Measurements from ENCODE around the gene S100A14. TPM values are rescaled to one million over a fixed set of nuclear protein-coding genes. Genes with fewer than 3 reads are reported as not detected.
A peak's percentile ranks its signal among the peaks of the same experiment; 100 is the strongest.

The S100A14 gene
- total and polyA plus RNA-seq, 9 of the 15 experiments (the other 6 are each of a cell fraction or from before 2014, with no cell fraction given): 0.10 to 0.64 (median 0.24) TPM; not detected in 3

- Histone ChIP-seq H2AFZ (ENCODE audit: low read depth, low read length) (no peak overlapping the region), H4K20me1 (replicated peaks; ENCODE audit: control insufficient read depth, insufficient read depth, low read length) (no peaks in the 10 kb centered on the region), H3K27ac (ENCODE audit: extremely low read depth, low read depth, low read length) (no peak overlapping the region), H3K27me3 (ENCODE audit: control insufficient read depth in 2 of 2, insufficient read depth in 2 of 2, low read length in 2 of 2) (no peaks in the 10 kb centered on the region), H3K9me1 (ENCODE audit: control insufficient read depth, insufficient read depth, low read length) (no peaks in the 10 kb centered on the region), H3K4me3 (no peak overlapping the region), H3K4me1 (replicated peaks in 1 of 2; ENCODE audit: control insufficient read depth in 2 of 2, insufficient read depth in 2 of 2, low read length in 2 of 2) (peaks cover 9 to 24% of the 10 kb centered on the region in 2 experiments; a peak in 4 of 5 replicates), H3K4me2 (ENCODE audit: insufficient read depth, low read length) (no peak overlapping the region), H3K9ac (ENCODE audit: insufficient read depth in 1 of 2, low read depth in 2 of 2, low read length in 2 of 2) (peak overlapping the region in 1 of 2 experiments; percentile 68; a peak in 1 of 4 replicates), H3K36me3 (ENCODE audit: control insufficient read depth, insufficient read depth, low read length) (no peaks in the 10 kb centered on the region), H3K9me3 (replicated peaks; ENCODE audit: control insufficient read depth, insufficient read depth, low read depth, low read length) (no peaks in the 10 kb centered on the region), H3K79me2 (ENCODE audit: control insufficient read depth, insufficient read depth, low read length) (no peaks in the 10 kb centered on the region)
- 31% methylated on average over 5 of the region's 6 CpGs for WGBS (ENCODE audit: insufficient coverage, low coverage, missing lambda C conversion rate)
- DNase-seq (ENCODE audit: extremely low read depth in 1 of 4, low spot score in 3 of 4) (peak; percentile 65 to 73 (median 68)), FAIRE-seq (peak; percentile 67), ATAC-seq (peak; percentile 84)
- ChIA-PET CTCF (ENCODE audit: low intra/inter-chr PET ratio) (no interaction called here), POLR2A (interaction anchor here (0.7 to 6.8 kb wide), 6 partner anchors 10 to 373 kb away, joined by 3 to 70 read pairs (median 3); partner anchors contain the start of genes RPS27, S100A1 and S100A13)
- BruUV-seq (replicated peaks): no TSS peak
- in situ Hi-C loops (cut with MboI) (no loop called here), intact Hi-C loops (cut with micrococcal nuclease) (no loop called here)
- TF ChIP-seq ZNF583 (CRISPR knock-in tag; IDR thresholded peaks at IDR 0.05): no peak
- no peak for TF ChIP-seq FOXM1 (IDR thresholded peaks at IDR 0.05; ENCODE audit: low read depth)
- TF ChIP-seq FOXM1 (CRISPR knock-in tag; IDR thresholded peaks at IDR 0.05; ENCODE audit: low read depth): no peak
- peak; percentile 60; the same call in 1 of the 2 replicates for TF ChIP-seq ZNF592 (IDR thresholded peaks at IDR 0.05)
- peak; percentile 51; the same call in 1 of the 2 replicates for TF ChIP-seq CTBP1 (IDR thresholded peaks at IDR 0.05; ENCODE audit: borderline replicate concordance)
- no peak for TF ChIP-seq MCM2 (IDR thresholded peaks at IDR 0.05; ENCODE audit: low read depth)
- peak in 1 of 2 experiments; percentile 63; a peak in 3 of 4 replicates for TF ChIP-seq RAD21 (CRISPR knock-in tag; conservative IDR thresholded peaks at IDR 0.05 in 1 of 2, IDR thresholded peaks at IDR 0.05 in 1 of 2)
- peak; percentile 62 to 77 (median 76) for TF ChIP-seq CTCF (IDR thresholded peaks at IDR 0.05 in 2 of 3, conservative IDR thresholded peaks at IDR 0.05 in 1 of 3; ENCODE audit: insufficient read depth in 2 of 3, low read depth in 1 of 3, low read length in 3 of 3)
- TF ChIP-seq RBBP5 (IDR thresholded peaks at IDR 0.05; ENCODE audit: borderline replicate concordance, insufficient read depth, low read length, poor library complexity, severe bottlenecking): no peak
- 0 out of 2 replicates have a peak, but pooled peaks have one; percentile 46 for TF ChIP-seq MYNN (IDR thresholded peaks at IDR 0.05)
- no peak for TF ChIP-seq MYNN (CRISPR knock-in tag; IDR thresholded peaks at IDR 0.05)
- TF ChIP-seq KLF16 (IDR thresholded peaks at IDR 0.05): 0 out of 2 replicates have a peak, but pooled peaks have one; percentile 6
- no peak for TF ChIP-seq FOXP4 (CRISPR knock-in tag; IDR thresholded peaks at IDR 0.05; ENCODE audit: borderline replicate concordance)
- TF ChIP-seq ZBTB7A (IDR thresholded peaks at IDR 0.05; ENCODE audit: borderline replicate concordance, control insufficient read depth, low read depth, low read length): no peak
- peak; percentile 25; the same call in 1 of the 2 replicates for TF ChIP-seq CREM (IDR thresholded peaks at IDR 0.05; ENCODE audit: low read depth)
These were observed 1.5 kb upstream of the S100A14 start for GRCh38 chr1:153617663-153618062.

Data from K562 (cell line).